ENCODE measurements around the gene RPL37A.

Gene RPL37A

DNA sequence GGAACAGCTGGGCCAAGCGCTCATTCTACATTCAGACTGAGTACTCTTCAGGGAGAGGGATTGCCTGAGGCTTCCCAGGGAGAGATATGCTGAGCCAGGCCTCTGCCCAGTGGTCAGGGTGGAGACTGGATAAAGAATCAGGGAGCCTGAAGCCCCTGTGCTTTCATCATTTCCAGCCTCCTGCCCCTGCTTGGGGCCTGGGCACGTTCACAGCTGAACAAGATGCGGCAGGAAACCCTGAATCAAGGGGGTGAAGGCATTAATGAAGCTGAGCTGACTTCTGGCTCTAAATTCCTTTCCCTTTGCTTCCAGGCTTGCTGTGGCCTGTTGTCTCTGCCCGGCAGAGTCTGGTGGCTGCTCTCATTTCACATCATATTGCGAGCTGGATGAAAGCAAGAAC lies 35.0 kb downstream of the RPL37A start:
- H3K9ac ChIP-seq (ENCODE audit: low read depth in 1 of 2, low read length in 2 of 2) = no peak overlapping the region
- H3K27me3 ChIP-seq (ENCODE audit: control insufficient read depth in 1 of 2, insufficient read depth in 2 of 2, low read length in 2 of 2) = no peaks in the 10 kb centered on the region
- peaks cover 15 to 22% of the 10 kb centered on the region in 2 donors for H3K4me1 ChIP-seq (ENCODE audit: control insufficient read depth in 1 of 2, insufficient read depth in 2 of 2, low read length in 2 of 2)
- no peaks in the 10 kb centered on the region for H3K9me3 ChIP-seq (ENCODE audit: control insufficient read depth in 1 of 2, low read length in 2 of 2)
- H3K27ac ChIP-seq (ENCODE audit: low read depth, low read length) = no peak overlapping the region
- no peaks in the 10 kb centered on the region for H3K36me3 ChIP-seq (ENCODE audit: control insufficient read depth in 1 of 2, insufficient read depth in 2 of 2, low read length in 2 of 2)
- H3K4me3 ChIP-seq (ENCODE audit: low read depth in 1 of 2, low read length in 2 of 2) = no peak overlapping the region

- Histone ChIP-seq H3K9ac (ENCODE audit: low read depth in 1 of 2, low read length in 2 of 2) (peak overlapping the region in 1 of 2 donors; percentile 30), H3K27me3 (ENCODE audit: control insufficient read depth in 1 of 2, insufficient read depth in 2 of 2, low read length in 2 of 2) (no peaks in the 10 kb centered on the region), H3K4me1 (ENCODE audit: control insufficient read depth in 1 of 2, insufficient read depth in 2 of 2, low read length in 2 of 2) (peaks cover 15 to 26% of the 10 kb centered on the region in 2 donors), H3K27ac (ENCODE audit: low read depth, low read length) (peak overlapping the region; percentile 49), H3K36me3 (ENCODE audit: control insufficient read depth in 1 of 2, insufficient read depth in 2 of 2, low read length in 2 of 2) (no peaks in the 10 kb centered on the region), H3K9me3 (ENCODE audit: control insufficient read depth in 1 of 2, low read length in 2 of 2) (no peaks in the 10 kb centered on the region), H3K4me3 (ENCODE audit: low read depth in 1 of 2, low read length in 2 of 2) (no peak overlapping the region)
Observed at GRCh38 chr2:216534809-216535208, 36.2 kb downstream of the RPL37A start.

- Histone ChIP-seq H3K9ac (ENCODE audit: low read depth in 1 of 2, low read length in 2 of 2) (peak overlapping the region; percentile 30 to 34), H3K9me3 (ENCODE audit: control insufficient read depth in 1 of 2, low read length in 2 of 2) (no peaks in the 10 kb centered on the region), H3K4me3 (ENCODE audit: low read depth in 1 of 2, low read length in 2 of 2) (peak overlapping the region in 1 of 2 donors; percentile 19), H3K36me3 (ENCODE audit: control insufficient read depth in 1 of 2, insufficient read depth in 2 of 2, low read length in 2 of 2) (no peaks in the 10 kb centered on the region), H3K27me3 (ENCODE audit: control insufficient read depth in 1 of 2, insufficient read depth in 2 of 2, low read length in 2 of 2) (no peaks in the 10 kb centered on the region), H3K27ac (ENCODE audit: low read depth, low read length) (peak overlapping the region; percentile 49), H3K4me1 (ENCODE audit: control insufficient read depth in 1 of 2, insufficient read depth in 2 of 2, low read length in 2 of 2) (peaks cover 22 to 33% of the 10 kb centered on the region in 2 donors)
Observed at GRCh38 chr2:216535454-216535995, 36.9 kb downstream of the RPL37A start.

- H3K9ac ChIP-seq (ENCODE audit: low read depth in 1 of 2, low read length in 2 of 2) = no peak overlapping the region
- H3K27me3 ChIP-seq (ENCODE audit: control insufficient read depth in 1 of 2, insufficient read depth in 2 of 2, low read length in 2 of 2) = no peaks in the 10 kb centered on the region
- no peaks in the 10 kb centered on the region for H3K9me3 ChIP-seq (ENCODE audit: control insufficient read depth in 1 of 2, low read length in 2 of 2)
- no peak overlapping the region for H3K4me3 ChIP-seq (ENCODE audit: low read depth in 1 of 2, low read length in 2 of 2)
- H3K4me1 ChIP-seq (ENCODE audit: control insufficient read depth in 1 of 2, insufficient read depth in 2 of 2, low read length in 2 of 2) = peaks cover 23 to 35% of the 10 kb centered on the region in 2 donors
- no peak overlapping the region for H3K27ac ChIP-seq (ENCODE audit: low read depth, low read length)
- no peaks in the 10 kb centered on the region for H3K36me3 ChIP-seq (ENCODE audit: control insufficient read depth in 1 of 2, insufficient read depth in 2 of 2, low read length in 2 of 2)
Observed at GRCh38 chr2:216536734-216537210, 38.1 kb downstream of the RPL37A start.

DNA sequence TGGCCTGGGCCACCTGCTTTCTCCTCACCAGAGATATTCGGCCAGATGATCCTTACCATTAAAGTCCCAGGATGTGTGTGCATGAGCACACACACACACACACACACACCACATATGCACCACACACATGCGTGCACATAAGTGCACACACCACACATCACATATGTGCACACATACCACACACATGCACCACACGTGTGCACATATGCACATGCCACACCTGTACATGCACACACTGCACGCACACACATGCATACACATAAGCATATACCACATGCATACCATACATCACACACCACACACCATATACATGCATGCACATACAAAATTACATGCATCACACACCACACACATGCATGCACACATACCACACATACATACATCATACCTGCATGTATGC lies 38.7 kb downstream of the RPL37A start:
- no peaks in the 10 kb centered on the region for H3K36me3 ChIP-seq (ENCODE audit: control insufficient read depth in 1 of 2, insufficient read depth in 2 of 2, low read length in 2 of 2)
- no peak overlapping the region for H3K9ac ChIP-seq (ENCODE audit: low read depth in 1 of 2, low read length in 2 of 2)
- peaks cover 23 to 35% of the 10 kb centered on the region in 2 donors for H3K4me1 ChIP-seq (ENCODE audit: control insufficient read depth in 1 of 2, insufficient read depth in 2 of 2, low read length in 2 of 2)
- H3K4me3 ChIP-seq (ENCODE audit: low read depth in 1 of 2, low read length in 2 of 2) = no peak overlapping the region
- no peaks in the 10 kb centered on the region for H3K9me3 ChIP-seq (ENCODE audit: control insufficient read depth in 1 of 2, low read length in 2 of 2)
- H3K27me3 ChIP-seq (ENCODE audit: control insufficient read depth in 1 of 2, insufficient read depth in 2 of 2, low read length in 2 of 2) = no peaks in the 10 kb centered on the region
- no peak overlapping the region for H3K27ac ChIP-seq (ENCODE audit: low read depth, low read length)

GRCh38 chr2:216538538-216538937 lies 39.9 kb downstream of the RPL37A start:
- H3K9ac ChIP-seq (ENCODE audit: low read depth in 1 of 2, low read length in 2 of 2) = no peak overlapping the region
- no peaks in the 10 kb centered on the region for H3K27me3 ChIP-seq (ENCODE audit: control insufficient read depth in 1 of 2, insufficient read depth in 2 of 2, low read length in 2 of 2)
- no peak overlapping the region for H3K27ac ChIP-seq (ENCODE audit: low read depth, low read length)
- peaks cover 23 to 35% of the 10 kb centered on the region in 2 donors for H3K4me1 ChIP-seq (ENCODE audit: control insufficient read depth in 1 of 2, insufficient read depth in 2 of 2, low read length in 2 of 2)
- H3K4me3 ChIP-seq (ENCODE audit: low read depth in 1 of 2, low read length in 2 of 2) = no peak overlapping the region
- no peaks in the 10 kb centered on the region for H3K9me3 ChIP-seq (ENCODE audit: control insufficient read depth in 1 of 2, low read length in 2 of 2)
- H3K36me3 ChIP-seq (ENCODE audit: control insufficient read depth in 1 of 2, insufficient read depth in 2 of 2, low read length in 2 of 2) = no peaks in the 10 kb centered on the region

DNA sequence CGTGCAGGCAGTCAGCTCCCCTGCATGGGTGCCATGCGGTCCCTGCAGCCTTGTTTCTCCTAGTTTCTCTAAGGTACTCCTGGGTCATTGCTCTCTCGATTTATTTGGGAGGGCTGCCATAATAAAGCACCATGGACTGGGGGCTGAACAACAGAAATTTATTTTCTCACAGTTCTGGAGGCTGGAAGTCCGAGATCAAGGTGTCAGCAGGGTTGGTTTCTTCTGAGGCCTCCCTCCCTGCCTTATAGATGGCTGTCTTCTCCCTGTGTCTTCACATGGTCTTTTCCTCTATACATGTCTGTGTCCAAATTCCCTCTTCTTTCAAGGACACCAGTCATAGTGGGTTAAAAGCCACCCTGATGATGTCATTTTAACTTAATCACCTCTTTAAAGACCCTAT lies 40.5 kb downstream of the RPL37A start:
- H3K27me3 ChIP-seq (ENCODE audit: control insufficient read depth in 1 of 2, insufficient read depth in 2 of 2, low read length in 2 of 2) = no peaks in the 10 kb centered on the region
- H3K4me3 ChIP-seq (ENCODE audit: low read depth in 1 of 2, low read length in 2 of 2) = no peak overlapping the region
- H3K9ac ChIP-seq (ENCODE audit: low read depth in 1 of 2, low read length in 2 of 2) = no peak overlapping the region
- peaks cover 23 to 35% of the 10 kb centered on the region in 2 donors for H3K4me1 ChIP-seq (ENCODE audit: control insufficient read depth in 1 of 2, insufficient read depth in 2 of 2, low read length in 2 of 2)
- no peaks in the 10 kb centered on the region for H3K9me3 ChIP-seq (ENCODE audit: control insufficient read depth in 1 of 2, low read length in 2 of 2)
- no peak overlapping the region for H3K27ac ChIP-seq (ENCODE audit: low read depth, low read length)
- H3K36me3 ChIP-seq (ENCODE audit: control insufficient read depth in 1 of 2, insufficient read depth in 2 of 2, low read length in 2 of 2) = no peaks in the 10 kb centered on the region

GRCh38 chr2:216539791-216540241 lies 41.2 kb downstream of the RPL37A start:
- Histone ChIP-seq H3K27ac (ENCODE audit: low read depth, low read length) (no peak overlapping the region), H3K4me1 (ENCODE audit: control insufficient read depth in 1 of 2, insufficient read depth in 2 of 2, low read length in 2 of 2) (peaks cover 23 to 32% of the 10 kb centered on the region in 2 donors)

GRCh38 chr2:216540920-216541319 lies 42.3 kb downstream of the RPL37A start:
- no peak overlapping the region for H3K9ac ChIP-seq (ENCODE audit: low read depth in 1 of 2, low read length in 2 of 2)
- H3K4me3 ChIP-seq (ENCODE audit: low read depth in 1 of 2, low read length in 2 of 2) = no peak overlapping the region
- no peak overlapping the region for H3K27ac ChIP-seq (ENCODE audit: low read depth, low read length)
- no peaks in the 10 kb centered on the region for H3K36me3 ChIP-seq (ENCODE audit: control insufficient read depth in 1 of 2, insufficient read depth in 2 of 2, low read length in 2 of 2)
- peaks cover 15 to 21% of the 10 kb centered on the region in 2 donors for H3K4me1 ChIP-seq (ENCODE audit: control insufficient read depth in 1 of 2, insufficient read depth in 2 of 2, low read length in 2 of 2)
- no peaks in the 10 kb centered on the region for H3K9me3 ChIP-seq (ENCODE audit: control insufficient read depth in 1 of 2, low read length in 2 of 2)
- H3K27me3 ChIP-seq (ENCODE audit: control insufficient read depth in 1 of 2, insufficient read depth in 2 of 2, low read length in 2 of 2) = no peaks in the 10 kb centered on the region

More at GRCh38 chr2:216539791-216540241, 41.2 kb downstream of the RPL37A start:
- Histone ChIP-seq H3K4me3 (ENCODE audit: low read depth in 1 of 2, low read length in 2 of 2) (no peak overlapping the region), H3K36me3 (ENCODE audit: control insufficient read depth in 1 of 2, insufficient read depth in 2 of 2, low read length in 2 of 2) (no peaks in the 10 kb centered on the region), H3K27me3 (ENCODE audit: control insufficient read depth in 1 of 2, insufficient read depth in 2 of 2, low read length in 2 of 2) (no peaks in the 10 kb centered on the region), H3K9me3 (ENCODE audit: control insufficient read depth in 1 of 2, low read length in 2 of 2) (no peaks in the 10 kb centered on the region), H3K9ac (ENCODE audit: low read depth in 1 of 2, low read length in 2 of 2) (no peak overlapping the region)

GRCh38 chr2:216541505-216541904 lies 42.9 kb downstream of the RPL37A start:
- Histone ChIP-seq H3K9me3 (ENCODE audit: control insufficient read depth in 1 of 2, low read length in 2 of 2) (no peaks in the 10 kb centered on the region), H3K4me1 (ENCODE audit: control insufficient read depth in 1 of 2, insufficient read depth in 2 of 2, low read length in 2 of 2) (peaks cover 12 to 19% of the 10 kb centered on the region in 2 donors), H3K9ac (ENCODE audit: low read depth in 1 of 2, low read length in 2 of 2) (no peak overlapping the region), H3K4me3 (ENCODE audit: low read depth in 1 of 2, low read length in 2 of 2) (no peak overlapping the region), H3K36me3 (ENCODE audit: control insufficient read depth in 1 of 2, insufficient read depth in 2 of 2, low read length in 2 of 2) (no peaks in the 10 kb centered on the region), H3K27me3 (ENCODE audit: control insufficient read depth in 1 of 2, insufficient read depth in 2 of 2, low read length in 2 of 2) (no peaks in the 10 kb centered on the region), H3K27ac (ENCODE audit: low read depth, low read length) (no peak overlapping the region)
